Omental fat pad (tissue), 4 donors: ENCODE measurements around the gene AP2A2. TPM values are rescaled to one million over a fixed set of nuclear protein-coding genes. Genes with fewer than 3 reads are reported as not detected.

Source experiments
- ATAC-seq: fragments of 150-250 bp; one replicate; pipeline ENCODE4 v1.9.1; 2016; ENCODE audit warnings: mild to moderate bottlenecking, moderate library complexity; ENCODE audit not compliant: low FRiP score
- DNase-seq: peaks from one replicate; pipeline ENCODE4 v3.0.0-alpha.2; 2019; ENCODE audit warnings: low spot score
- total RNA-seq, 4 donors: library from RNA; depleted of rRNA; stranded (reverse); fragments of >200 nt; gene quantifications; one replicate each; pipeline ENCODE4 v1.1.0, GENCODE V29; 2016
- TF ChIP-seq, protein P1 (sequence below), 3 donors: fragments of 450-650 bp; IDR thresholded peaks; one replicate each; pipeline ENCODE4 v1.5.1; 2016 to 2017; ENCODE audit warnings: antibody characterized with exemption in 3 of 3, mild to moderate bottlenecking in 3 of 3, moderate library complexity in 2 of 3

The AP2A2 gene
- total RNA-seq, 4 donors from 2014 or later = 68.4 to 126 (median 99.2) TPM

- no peak for ATAC-seq
- TF ChIP-seq, protein P1, sequence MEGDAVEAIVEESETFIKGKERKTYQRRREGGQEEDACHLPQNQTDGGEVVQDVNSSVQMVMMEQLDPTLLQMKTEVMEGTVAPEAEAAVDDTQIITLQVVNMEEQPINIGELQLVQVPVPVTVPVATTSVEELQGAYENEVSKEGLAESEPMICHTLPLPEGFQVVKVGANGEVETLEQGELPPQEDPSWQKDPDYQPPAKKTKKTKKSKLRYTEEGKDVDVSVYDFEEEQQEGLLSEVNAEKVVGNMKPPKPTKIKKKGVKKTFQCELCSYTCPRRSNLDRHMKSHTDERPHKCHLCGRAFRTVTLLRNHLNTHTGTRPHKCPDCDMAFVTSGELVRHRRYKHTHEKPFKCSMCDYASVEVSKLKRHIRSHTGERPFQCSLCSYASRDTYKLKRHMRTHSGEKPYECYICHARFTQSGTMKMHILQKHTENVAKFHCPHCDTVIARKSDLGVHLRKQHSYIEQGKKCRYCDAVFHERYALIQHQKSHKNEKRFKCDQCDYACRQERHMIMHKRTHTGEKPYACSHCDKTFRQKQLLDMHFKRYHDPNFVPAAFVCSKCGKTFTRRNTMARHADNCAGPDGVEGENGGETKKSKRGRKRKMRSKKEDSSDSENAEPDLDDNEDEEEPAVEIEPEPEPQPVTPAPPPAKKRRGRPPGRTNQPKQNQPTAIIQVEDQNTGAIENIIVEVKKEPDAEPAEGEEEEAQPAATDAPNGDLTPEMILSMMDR (IDR thresholded peaks at IDR 0.05) = no peak
- no peak for DNase-seq
These were observed 72.2 kb downstream of the AP2A2 start for GRCh38 chr11:997907-998306.

DNA sequence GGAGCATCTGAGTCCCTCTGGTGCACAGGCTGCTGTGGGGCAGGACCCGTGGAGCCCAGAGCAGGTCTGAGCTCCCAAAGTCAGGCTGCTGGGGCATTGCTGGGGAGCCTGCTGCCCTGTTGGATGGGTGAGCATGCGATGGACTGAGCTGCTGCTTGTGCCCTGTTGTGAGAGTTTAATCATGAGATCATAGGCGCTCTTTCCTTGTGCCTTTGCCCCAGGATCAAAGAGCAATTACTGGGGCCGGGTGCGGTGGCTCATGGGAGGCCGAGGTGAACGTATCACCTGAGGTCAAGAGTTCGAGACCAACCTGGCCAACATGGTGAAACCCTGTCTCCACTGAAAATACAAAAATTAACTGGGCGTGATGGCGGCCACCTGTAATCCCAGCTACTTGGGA lies 73.3 kb downstream of the AP2A2 start:
- DNase-seq (no peak), ATAC-seq (no peak)
- TF ChIP-seq, protein P1 (IDR thresholded peaks at IDR 0.05) = no peak

DNA sequence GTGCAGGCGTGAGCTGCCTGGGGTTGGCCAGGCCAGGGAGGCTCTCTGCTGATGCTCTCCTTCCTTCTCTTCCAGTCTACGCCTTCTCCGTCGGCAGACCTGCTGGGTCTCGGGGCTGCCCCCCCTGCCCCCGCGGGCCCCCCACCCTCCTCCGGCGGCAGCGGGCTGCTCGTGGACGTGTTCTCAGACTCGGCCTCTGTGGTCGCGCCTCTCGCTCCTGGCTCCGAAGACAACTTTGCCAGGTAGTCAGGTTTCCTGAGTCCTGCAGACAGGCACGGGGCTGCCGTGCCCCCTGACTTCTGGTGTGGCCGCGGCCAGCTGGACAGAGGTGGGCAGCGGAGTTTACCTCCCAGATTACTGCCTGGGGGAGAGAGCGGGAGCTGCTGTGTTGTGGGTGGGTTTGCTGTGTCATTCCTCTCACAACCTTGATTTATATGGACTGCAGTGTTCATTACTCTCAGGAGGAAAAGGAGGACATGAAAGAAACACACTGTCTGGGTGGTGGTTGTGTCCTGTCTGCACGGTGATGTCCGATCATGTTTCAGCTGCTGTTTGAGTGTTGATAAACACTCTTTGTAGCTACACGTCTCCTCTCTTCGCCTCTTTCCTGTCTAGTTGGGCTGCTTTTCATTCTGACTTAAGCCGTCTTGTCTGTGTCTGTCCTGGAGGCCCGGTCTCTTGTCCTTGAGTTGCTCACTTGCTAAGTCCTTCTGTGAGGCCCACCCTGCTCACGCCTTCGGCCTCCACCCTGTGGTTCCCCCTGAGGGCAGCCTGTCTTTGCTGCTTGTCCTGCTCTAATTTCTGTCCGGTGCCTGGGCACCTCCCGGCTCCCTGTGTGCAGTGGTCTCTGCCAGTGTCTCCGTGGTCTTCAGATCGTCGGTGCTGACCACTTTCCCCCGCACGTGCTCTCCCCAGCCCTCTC lies 74.9 kb downstream of the AP2A2 start:
- TF ChIP-seq, protein P1 (IDR thresholded peaks at IDR 0.05) = no peak
- ATAC-seq = no peak
- no peak for DNase-seq

DNA sequence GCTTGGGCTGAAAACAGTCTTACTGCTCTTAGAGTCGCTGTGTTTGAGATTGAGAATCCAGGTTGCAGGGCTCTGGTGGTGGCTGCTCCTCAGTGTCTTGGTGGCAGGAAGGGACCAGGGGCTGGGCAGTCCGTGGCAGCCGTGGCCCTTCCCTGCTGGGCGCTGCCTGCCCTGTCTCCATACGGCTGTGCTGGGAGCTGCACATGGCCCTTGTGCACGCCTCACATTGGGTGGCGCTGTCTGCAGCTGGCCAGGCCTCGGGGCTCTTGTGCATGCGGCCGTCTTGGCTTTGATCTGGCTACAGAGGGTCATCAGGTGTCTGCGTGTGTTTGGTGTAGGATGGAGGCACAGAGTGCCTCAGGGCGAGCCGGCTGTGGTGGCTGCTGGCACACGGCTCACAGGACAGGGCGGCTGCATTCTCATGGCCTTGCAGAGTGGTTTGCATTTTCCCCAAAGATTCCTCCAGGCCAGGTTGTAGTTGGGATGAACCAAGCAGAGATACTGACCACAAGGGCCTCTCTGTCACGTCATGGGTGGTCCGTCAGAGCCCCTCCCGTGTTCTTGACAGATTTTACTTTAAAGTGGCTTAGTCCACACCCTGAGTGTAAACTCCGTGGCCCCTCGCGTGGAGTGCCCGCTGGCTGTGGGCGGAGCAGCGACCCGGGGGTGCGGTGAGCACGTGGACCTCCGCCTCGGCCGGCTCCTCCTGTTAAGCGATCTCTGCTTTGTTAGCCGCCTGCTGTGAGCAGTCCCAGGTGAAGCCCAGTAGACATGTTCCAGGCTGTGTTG lies 76.1 kb downstream of the AP2A2 start:
- TF ChIP-seq, protein P1 (IDR thresholded peaks at IDR 0.05) = no peak
- ATAC-seq = no peak
- no peak for DNase-seq

DNA sequence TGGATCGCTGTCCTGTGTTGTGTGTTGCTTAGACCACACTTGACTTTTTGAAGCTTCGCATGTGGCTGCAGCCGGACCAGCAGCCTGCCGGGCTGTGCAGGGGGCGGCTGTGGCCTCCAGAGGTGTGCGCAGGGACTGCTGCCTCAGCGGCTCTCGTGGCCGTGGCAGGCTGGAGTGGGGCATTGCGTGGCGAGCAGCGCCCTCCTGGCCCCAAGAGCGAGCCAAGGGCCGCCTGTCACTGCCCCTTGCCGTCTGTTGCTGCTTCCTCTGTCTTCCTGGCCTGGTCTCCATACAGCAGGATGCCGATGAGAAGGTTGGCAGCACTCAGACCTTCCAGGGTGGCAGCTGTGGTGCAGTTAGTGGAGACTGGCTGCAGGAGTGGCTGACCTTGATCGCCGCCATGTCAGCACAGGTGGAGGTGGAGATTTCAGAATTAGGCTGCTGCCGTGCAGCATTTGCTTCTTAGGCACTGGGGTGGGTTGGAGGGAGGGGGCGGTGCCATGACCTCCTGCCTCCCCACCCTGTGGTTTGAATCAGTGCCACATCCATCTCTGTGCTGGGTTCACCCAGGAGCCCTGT lies 76.8 kb downstream of the AP2A2 start:
- TF ChIP-seq, protein P1 (IDR thresholded peaks at IDR 0.05) = no peak
- no peak for ATAC-seq
- no peak for DNase-seq

DNA sequence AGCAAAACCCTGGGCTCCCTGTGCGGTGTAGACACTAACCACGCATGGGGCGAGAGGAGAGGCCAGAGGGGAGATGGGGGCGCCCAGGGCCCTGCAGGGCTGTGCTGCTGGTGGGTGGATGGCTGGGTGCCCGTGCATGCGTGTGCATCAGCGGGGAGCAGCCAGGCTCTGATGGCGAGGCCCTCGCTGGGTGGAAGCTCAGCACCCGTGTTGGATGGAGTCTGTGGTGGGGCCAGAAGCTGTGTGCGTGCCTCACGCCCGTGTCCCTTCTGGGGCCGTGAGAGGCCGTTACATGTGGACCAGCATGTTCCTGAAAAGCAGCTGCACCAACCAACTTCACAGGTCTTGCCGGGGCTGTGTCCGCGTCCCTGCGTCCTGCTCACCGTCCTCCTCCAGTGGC lies 77.5 kb downstream of the AP2A2 start:
- DNase-seq (no peak), ATAC-seq (no peak)
- TF ChIP-seq, protein P1 (IDR thresholded peaks at IDR 0.05) = no peak
